ENCODE results near the gene PHACTR1.

Gene PHACTR1

GRCh38 chr6:13035606-13036005, 319.0 kb downstream of the PHACTR1 start:
- Histone ChIP-seq H3K4me1 (ENCODE audit: insufficient read depth, low read length) (no peaks in the 10 kb centered on the region), H3K27me3 (ENCODE audit: insufficient read depth, low read length) (no peaks in the 10 kb centered on the region), H3K9ac (ENCODE audit: low read depth, low read length) (no peak overlapping the region), H3K4me3 (ENCODE audit: low read length) (no peak overlapping the region), H3K36me3 (ENCODE audit: insufficient read depth, low read depth, low read length) (no peaks in the 10 kb centered on the region), H3K27ac (ENCODE audit: low read length) (no peak overlapping the region), H3K9me3 (ENCODE audit: insufficient read depth, low read depth, low read length) (no peaks in the 10 kb centered on the region)

GRCh38 chr6:13038315-13038714, 321.7 kb downstream of the PHACTR1 start:
- no peak overlapping the region for H3K4me3 ChIP-seq (ENCODE audit: low read length)
- H3K27me3 ChIP-seq (ENCODE audit: insufficient read depth, low read length), result no peaks in the 10 kb centered on the region
- H3K9ac ChIP-seq (ENCODE audit: low read depth, low read length), result no peak overlapping the region
- H3K27ac ChIP-seq (ENCODE audit: low read length), result no peak overlapping the region
- H3K4me1 ChIP-seq (ENCODE audit: insufficient read depth, low read length), result no peaks in the 10 kb centered on the region
- no peaks in the 10 kb centered on the region for H3K9me3 ChIP-seq (ENCODE audit: insufficient read depth, low read depth, low read length)
- no peaks in the 10 kb centered on the region for H3K36me3 ChIP-seq (ENCODE audit: insufficient read depth, low read depth, low read length)

GRCh38 chr6:13038741-13039190, 322.2 kb downstream of the PHACTR1 start:
- no peaks in the 10 kb centered on the region for H3K4me1 ChIP-seq (ENCODE audit: insufficient read depth, low read length)
- H3K27me3 ChIP-seq (ENCODE audit: insufficient read depth, low read length), result no peaks in the 10 kb centered on the region
- H3K4me3 ChIP-seq (ENCODE audit: low read length), result no peak overlapping the region
- no peaks in the 10 kb centered on the region for H3K9me3 ChIP-seq (ENCODE audit: insufficient read depth, low read depth, low read length)
- no peak overlapping the region for H3K27ac ChIP-seq (ENCODE audit: low read length)
- H3K9ac ChIP-seq (ENCODE audit: low read depth, low read length), result no peak overlapping the region
- H3K36me3 ChIP-seq (ENCODE audit: insufficient read depth, low read depth, low read length), result no peaks in the 10 kb centered on the region

GRCh38 chr6:13044390-13044789, 327.8 kb downstream of the PHACTR1 start:
- no peaks in the 10 kb centered on the region for H3K36me3 ChIP-seq (ENCODE audit: insufficient read depth, low read depth, low read length)
- no peak overlapping the region for H3K9ac ChIP-seq (ENCODE audit: low read depth, low read length)
- no peak overlapping the region for H3K27ac ChIP-seq (ENCODE audit: low read length)
- no peaks in the 10 kb centered on the region for H3K27me3 ChIP-seq (ENCODE audit: insufficient read depth, low read length)
- H3K4me3 ChIP-seq (ENCODE audit: low read length), result no peak overlapping the region
- H3K9me3 ChIP-seq (ENCODE audit: insufficient read depth, low read depth, low read length), result no peaks in the 10 kb centered on the region
- no peaks in the 10 kb centered on the region for H3K4me1 ChIP-seq (ENCODE audit: insufficient read depth, low read length)

GRCh38 chr6:13044896-13045295, 328.3 kb downstream of the PHACTR1 start:
- Histone ChIP-seq H3K4me3 (ENCODE audit: low read length) (no peak overlapping the region), H3K27ac (ENCODE audit: low read length) (no peak overlapping the region), H3K4me1 (ENCODE audit: insufficient read depth, low read length) (no peaks in the 10 kb centered on the region), H3K9ac (ENCODE audit: low read depth, low read length) (no peak overlapping the region), H3K36me3 (ENCODE audit: insufficient read depth, low read depth, low read length) (no peaks in the 10 kb centered on the region), H3K27me3 (ENCODE audit: insufficient read depth, low read length) (no peaks in the 10 kb centered on the region), H3K9me3 (ENCODE audit: insufficient read depth, low read depth, low read length) (no peaks in the 10 kb centered on the region)

- H3K9me3 ChIP-seq (ENCODE audit: insufficient read depth, low read depth, low read length), result no peaks in the 10 kb centered on the region
- H3K27ac ChIP-seq (ENCODE audit: low read length), result no peak overlapping the region
- H3K27me3 ChIP-seq (ENCODE audit: insufficient read depth, low read length), result no peaks in the 10 kb centered on the region
- H3K36me3 ChIP-seq (ENCODE audit: insufficient read depth, low read depth, low read length), result no peaks in the 10 kb centered on the region
- H3K4me1 ChIP-seq (ENCODE audit: insufficient read depth, low read length), result no peaks in the 10 kb centered on the region
- H3K4me3 ChIP-seq (ENCODE audit: low read length), result no peak overlapping the region
- no peak overlapping the region for H3K9ac ChIP-seq (ENCODE audit: low read depth, low read length)
Observed at GRCh38 chr6:13045676-13046075, 329.1 kb downstream of the PHACTR1 start.

- H3K9me3 ChIP-seq (ENCODE audit: insufficient read depth, low read depth, low read length), result no peaks in the 10 kb centered on the region
- no peak overlapping the region for H3K4me3 ChIP-seq (ENCODE audit: low read length)
- no peak overlapping the region for H3K9ac ChIP-seq (ENCODE audit: low read depth, low read length)
- no peaks in the 10 kb centered on the region for H3K27me3 ChIP-seq (ENCODE audit: insufficient read depth, low read length)
- H3K4me1 ChIP-seq (ENCODE audit: insufficient read depth, low read length), result no peaks in the 10 kb centered on the region
- H3K27ac ChIP-seq (ENCODE audit: low read length), result no peak overlapping the region
- H3K36me3 ChIP-seq (ENCODE audit: insufficient read depth, low read depth, low read length), result no peaks in the 10 kb centered on the region
Observed at GRCh38 chr6:13046084-13046483, 329.5 kb downstream of the PHACTR1 start.

- Histone ChIP-seq H3K36me3 (ENCODE audit: insufficient read depth, low read depth, low read length) (no peaks in the 10 kb centered on the region), H3K9ac (ENCODE audit: low read depth, low read length) (no peak overlapping the region), H3K9me3 (ENCODE audit: insufficient read depth, low read depth, low read length) (no peaks in the 10 kb centered on the region), H3K4me1 (ENCODE audit: insufficient read depth, low read length) (no peaks in the 10 kb centered on the region), H3K27me3 (ENCODE audit: insufficient read depth, low read length) (no peaks in the 10 kb centered on the region), H3K4me3 (ENCODE audit: low read length) (no peak overlapping the region), H3K27ac (ENCODE audit: low read length) (no peak overlapping the region)
Observed at GRCh38 chr6:13048113-13048512, 331.5 kb downstream of the PHACTR1 start.

- Histone ChIP-seq H3K4me1 (ENCODE audit: insufficient read depth, low read length) (no peaks in the 10 kb centered on the region), H3K9me3 (ENCODE audit: insufficient read depth, low read depth, low read length) (no peaks in the 10 kb centered on the region), H3K36me3 (ENCODE audit: insufficient read depth, low read depth, low read length) (no peaks in the 10 kb centered on the region), H3K9ac (ENCODE audit: low read depth, low read length) (no peak overlapping the region), H3K4me3 (ENCODE audit: low read length) (no peak overlapping the region), H3K27me3 (ENCODE audit: insufficient read depth, low read length) (no peaks in the 10 kb centered on the region), H3K27ac (ENCODE audit: low read length) (no peak overlapping the region)
Observed at GRCh38 chr6:13049666-13050254, 333.2 kb downstream of the PHACTR1 start.

GRCh38 chr6:13053006-13053461, 336.5 kb downstream of the PHACTR1 start:
- H3K27me3 ChIP-seq (ENCODE audit: insufficient read depth, low read length), result no peaks in the 10 kb centered on the region
- H3K4me1 ChIP-seq (ENCODE audit: insufficient read depth, low read length), result no peaks in the 10 kb centered on the region
- no peak overlapping the region for H3K4me3 ChIP-seq (ENCODE audit: low read length)
- H3K27ac ChIP-seq (ENCODE audit: low read length), result no peak overlapping the region
- H3K9me3 ChIP-seq (ENCODE audit: insufficient read depth, low read depth, low read length), result no peaks in the 10 kb centered on the region
- H3K36me3 ChIP-seq (ENCODE audit: insufficient read depth, low read depth, low read length), result no peaks in the 10 kb centered on the region
- H3K9ac ChIP-seq (ENCODE audit: low read depth, low read length), result no peak overlapping the region

- H3K27me3 ChIP-seq (ENCODE audit: insufficient read depth, low read length), result no peaks in the 10 kb centered on the region
- H3K4me1 ChIP-seq (ENCODE audit: insufficient read depth, low read length), result no peaks in the 10 kb centered on the region
- H3K4me3 ChIP-seq (ENCODE audit: low read length), result no peak overlapping the region
- no peaks in the 10 kb centered on the region for H3K9me3 ChIP-seq (ENCODE audit: insufficient read depth, low read depth, low read length)
- no peak overlapping the region for H3K27ac ChIP-seq (ENCODE audit: low read length)
- no peaks in the 10 kb centered on the region for H3K36me3 ChIP-seq (ENCODE audit: insufficient read depth, low read depth, low read length)
- no peak overlapping the region for H3K9ac ChIP-seq (ENCODE audit: low read depth, low read length)
Observed at GRCh38 chr6:13058051-13058450, 341.5 kb downstream of the PHACTR1 start.

- Histone ChIP-seq H3K9me3 (ENCODE audit: insufficient read depth, low read depth, low read length) (no peaks in the 10 kb centered on the region), H3K27ac (ENCODE audit: low read length) (no peak overlapping the region), H3K4me3 (ENCODE audit: low read length) (no peak overlapping the region), H3K27me3 (ENCODE audit: insufficient read depth, low read length) (no peaks in the 10 kb centered on the region), H3K36me3 (ENCODE audit: insufficient read depth, low read depth, low read length) (no peaks in the 10 kb centered on the region), H3K4me1 (ENCODE audit: insufficient read depth, low read length) (no peaks in the 10 kb centered on the region), H3K9ac (ENCODE audit: low read depth, low read length) (no peak overlapping the region)
Observed at GRCh38 chr6:13059026-13059425, 342.5 kb downstream of the PHACTR1 start.
